IMR-90 (cell line): ENCODE measurements around the gene MARCOL. TPM values are rescaled to one million over a fixed set of nuclear protein-coding genes. Genes with fewer than 3 reads are reported as not detected.

ENCODE experiments used
- ATAC-seq: fragments of 200-7000 bp; cut with Tn5 transposase; 2 replicates; pipeline ENCODE4 v1.9.1; 2020; ENCODE audit warnings: low read depth, mild to moderate bottlenecking, moderate library complexity
- BruUV-seq: library from RNA; stranded (reverse); fragments of 400-500 nt; replicated peaks from 2 replicates; lab custom pipeline; 2021; lab: Mats Ljungman, UMichigan
- CTCF ChIA-PET: fragments of 300-600 bp; formaldehyde crosslinking; extraction: SDS; loops from one replicate; lab custom pipeline; 2021; ENCODE audit warnings: antibody characterized with exemption; lab: Yijun Ruan, JAX
- POLR2A ChIA-PET: fragments of 300-600 bp; sonication (Branson Sonifier 250); formaldehyde crosslinking; loops from one replicate; lab custom pipeline; 2022; ENCODE audit warnings: antibody characterized with exemption; ENCODE audit not compliant: unreplicated experiment; lab: Charles Lee
- DNase-seq: peaks from one replicate; pipeline ENCODE4 v3.0.0; 2013
- H2AFZ ChIP-seq: replicated peaks from 2 replicates; pipeline ENCODE3; 2013; ENCODE audit warnings: low read length, mild to moderate bottlenecking; ENCODE audit not compliant: poor library complexity
- H2AK5ac ChIP-seq: 2 replicates; pipeline ENCODE4 v1.6.1; 2013; ENCODE audit warnings: low read depth, low read length, inconsistent platforms
- H2AK9ac ChIP-seq: replicated peaks from 2 replicates; pipeline ENCODE3; 2013; ENCODE audit warnings: mild to moderate bottlenecking, low read depth, low read length, moderate library complexity; ENCODE audit not compliant: poor library complexity
- H2BK120ac ChIP-seq: 2 replicates; pipeline ENCODE4 v1.6.1; 2013; ENCODE audit warnings: low read depth, low read length, inconsistent platforms
- H2BK15ac ChIP-seq: 3 replicates; pipeline ENCODE4 v1.6.1; 2013; ENCODE audit warnings: low read depth, low read length, inconsistent platforms
- H2BK20ac ChIP-seq: 2 replicates; pipeline ENCODE4 v1.6.1; 2013; ENCODE audit warnings: low read depth, mild to moderate bottlenecking, inconsistent platforms, low read length, moderate library complexity
- H2BK5ac ChIP-seq: 2 replicates; pipeline ENCODE4 v1.6.1; 2013; ENCODE audit warnings: mild to moderate bottlenecking, low read depth, low read length, inconsistent platforms; ENCODE audit not compliant: poor library complexity, severe bottlenecking
- H3K14ac ChIP-seq: replicated peaks from 2 replicates; pipeline ENCODE4 v1.6.1; 2013; ENCODE audit warnings: low read depth, low read length, inconsistent platforms
- H3K18ac ChIP-seq: 2 replicates; pipeline ENCODE4 v1.6.1; 2013; ENCODE audit warnings: low read depth, low read length, control low read depth
- H3K23ac ChIP-seq: 2 replicates; pipeline ENCODE4 v1.6.1; 2013; ENCODE audit warnings: low read depth, low read length, inconsistent platforms
- H3K27ac ChIP-seq: 2 replicates; pipeline ENCODE4 v1.5.1; 2013; ENCODE audit warnings: mild to moderate bottlenecking, control low read depth, low read length; ENCODE audit not compliant: insufficient read depth
- H3K27me3 ChIP-seq: 2 replicates; pipeline ENCODE4 v1.6.1; 2013; ENCODE audit warnings: low read length; ENCODE audit not compliant: control insufficient read depth, insufficient read depth
- H3K36me3 ChIP-seq: 2 replicates; pipeline ENCODE4 v1.6.1; 2013; ENCODE audit warnings: low read length, mixed read lengths; ENCODE audit not compliant: control insufficient read depth, insufficient read depth
- H3K4ac ChIP-seq: 2 replicates; pipeline ENCODE4 v1.6.1; 2013; ENCODE audit warnings: low read depth, low read length, inconsistent platforms
- H3K4me1 ChIP-seq: 2 replicates; pipeline ENCODE4 v1.6.1; 2013; ENCODE audit warnings: low read length, mixed read lengths; ENCODE audit not compliant: control insufficient read depth, insufficient read depth
- H3K4me2 ChIP-seq: 2 replicates; pipeline ENCODE4 v1.6.1; 2013; ENCODE audit warnings: low read depth, mild to moderate bottlenecking, control low read depth, low read length, moderate library complexity
- H3K4me3 ChIP-seq: 2 replicates; pipeline ENCODE4 v1.5.1; 2013; ENCODE audit warnings: low read depth, mild to moderate bottlenecking, control low read depth, low read length, moderate library complexity; ENCODE audit not compliant: insufficient read depth
- H3K56ac ChIP-seq: 2 replicates; pipeline ENCODE4 v1.6.1; 2013; ENCODE audit warnings: low read length, inconsistent platforms; ENCODE audit not compliant: insufficient read depth; ENCODE audit errors: extremely low read depth
- H3K79me1 ChIP-seq, 2 experiments: 2 replicates each; pipeline ENCODE4 v1.6.1; 2013; ENCODE audit warnings: low read length in 2 of 2, inconsistent platforms in 1 of 2, low read depth in 1 of 2
- H3K9ac ChIP-seq: 2 replicates; pipeline ENCODE4 v1.6.1; 2013; ENCODE audit warnings: low read depth, low read length, control low read depth
- H3K9me1 ChIP-seq: 2 replicates; pipeline ENCODE4 v1.6.1; 2013; ENCODE audit warnings: low read length, inconsistent platforms; ENCODE audit not compliant: insufficient read depth
- H3K9me3 ChIP-seq: 2 replicates; pipeline ENCODE4 v1.6.1; 2013; ENCODE audit warnings: low read length; ENCODE audit not compliant: control insufficient read depth, insufficient read depth
- H4K20me1 ChIP-seq: 2 replicates; pipeline ENCODE4 v1.6.1; 2013; ENCODE audit warnings: low read length, inconsistent platforms; ENCODE audit not compliant: insufficient read depth
- H4K5ac ChIP-seq: 2 replicates; pipeline ENCODE4 v1.6.1; 2013; ENCODE audit warnings: mild to moderate bottlenecking, low read depth, low read length, control low read depth
- H4K8ac ChIP-seq, 2 experiments: 2 replicates each; pipeline ENCODE4 v1.6.1; 2013; ENCODE audit warnings: low read depth in 2 of 2, low read length in 2 of 2, control low read depth in 1 of 2, inconsistent platforms in 1 of 2
- H4K91ac ChIP-seq: 2 replicates; pipeline ENCODE4 v1.6.1; 2013; ENCODE audit warnings: low read depth, low read length, inconsistent platforms; ENCODE audit not compliant: insufficient read depth
- BHLHE40 ChIP-seq: fragments of 150-350 bp; IDR thresholded peaks from 2 replicates; pipeline ENCODE4 v1.6.1; 2016; ENCODE audit warnings: mild to moderate bottlenecking, low read depth, low read length
- CEBPB ChIP-seq: IDR thresholded peaks from 2 replicates; pipeline ENCODE4 v1.6.1; 2012; ENCODE audit warnings: low read depth, low read length, improper control_type of control experiment
- CHD1 ChIP-seq: IDR thresholded peaks from 2 replicates; pipeline ENCODE4 v1.6.1; 2012; ENCODE audit warnings: low read depth, low read length, improper control_type of control experiment
- CTCF ChIP-seq: conservative IDR thresholded peaks from 2 replicates; pipeline ENCODE4 v1.5.1; 2012; ENCODE audit warnings: mild to moderate bottlenecking, low read depth, low read length, improper control_type of control experiment
- ELK1 ChIP-seq: fragments of 150-350 bp; IDR thresholded peaks from 2 replicates; pipeline ENCODE4 v1.6.1; 2016; ENCODE audit warnings: low read depth, mild to moderate bottlenecking, low read length, moderate library complexity, borderline replicate concordance
- FOS ChIP-seq: fragments of 150-350 bp; IDR thresholded peaks from 2 replicates; pipeline ENCODE4 v1.6.1; 2016; ENCODE audit warnings: low read depth, low read length
- MAFK ChIP-seq: IDR thresholded peaks from 2 replicates; pipeline ENCODE4 v1.6.1; 2012; ENCODE audit warnings: low read depth, low read length, improper control_type of control experiment
- MAZ ChIP-seq: IDR thresholded peaks from 2 replicates; pipeline ENCODE4 v1.6.1; 2012; ENCODE audit warnings: low read depth, mild to moderate bottlenecking, low read length, improper control_type of control experiment, moderate library complexity, borderline replicate concordance
- MXI1 ChIP-seq: IDR thresholded peaks from 2 replicates; pipeline ENCODE4 v1.6.1; 2012; ENCODE audit warnings: low read depth, mild to moderate bottlenecking, low read length, moderate library complexity, borderline replicate concordance
- NFE2L2 ChIP-seq: fragments of 150-350 bp; IDR thresholded peaks from 2 replicates; pipeline ENCODE4 v1.6.1; 2016; ENCODE audit warnings: low read depth, mild to moderate bottlenecking, low read length
- POLR2A ChIP-seq: IDR thresholded peaks from 2 replicates; pipeline ENCODE4 v1.6.1; 2012; ENCODE audit warnings: mild to moderate bottlenecking, low read depth, low read length
- RAD21 ChIP-seq: IDR thresholded peaks from 2 replicates; pipeline ENCODE4 v1.6.1; 2012; ENCODE audit warnings: low read length, improper control_type of control experiment
- RCOR1 ChIP-seq: IDR thresholded peaks from 2 replicates; pipeline ENCODE4 v1.6.1; 2012; ENCODE audit warnings: mild to moderate bottlenecking, low read length, improper control_type of control experiment; ENCODE audit not compliant: insufficient replicate concordance
- RFX5 ChIP-seq: IDR thresholded peaks from 2 replicates; pipeline ENCODE4 v1.8.0; 2012; ENCODE audit warnings: low read depth, mild to moderate bottlenecking, low read length, moderate library complexity
- SMC3 ChIP-seq: fragments of 150-350 bp; IDR thresholded peaks from 2 replicates; pipeline ENCODE4 v1.6.1; 2016; ENCODE audit warnings: low read depth, mild to moderate bottlenecking, antibody characterized with exemption, low read length, moderate library complexity
- USF2 ChIP-seq: fragments of 150-350 bp; IDR thresholded peaks from 2 replicates; pipeline ENCODE4 v1.6.1; 2017; ENCODE audit warnings: mild to moderate bottlenecking, antibody characterized with exemption, low read length, low read depth
- WGBS, 2 experiments: methylation state at CpG; one replicate each; pipeline versions ENCODE4 v1.1.5 to v1.1.7; 2013; ENCODE audit warnings: missing lambda C conversion rate in 2 of 2; ENCODE audit not compliant: insufficient read length in 1 of 2; ENCODE audit errors: extremely low coverage in 2 of 2; 5-methylcytosine and 5-hydroxymethylcytosine counted together
- dilution Hi-C: fragments of 300-500 bp; cut with HindIII; formaldehyde crosslinking; loops from one replicate; pipeline ENCODE4 v1.14.3; 2018; ENCODE audit warnings: low sequenced_read_pairs; ENCODE audit not compliant: unreplicated experiment
- in situ Hi-C: fragments of 300-500 bp; cut with MboI; formaldehyde crosslinking; loops from 3 replicates; pipeline ENCODE4 v1.14.3; 2019; ENCODE audit warnings: low sequenced_read_pairs, inconsistent platforms, mixed read lengths
- intact Hi-C: fragments of 100-400 bp; cut with micrococcal nuclease; formaldehyde crosslinking; loops from 2 replicates; pipeline ENCODE4 v1.10.0; 2022
- polyA plus RNA-seq, 3 experiments: library from polyadenylated mRNA; depleted of rRNA; stranded (reverse); fragments of >200 nt; gene quantifications; 2 replicates each; pipeline ENCODE4 v1.2.3, GENCODE V29; 2012; ENCODE audit warnings: low replicate concordance in 1 of 3
- total RNA-seq: library from RNA; depleted of rRNA; stranded (reverse); fragments of >200 nt; gene quantifications from 2 replicates; pipeline ENCODE4 v1.2.3, GENCODE V29; 2012

MARCOL gene
- total and polyA plus RNA-seq, 2 of the 4 experiments (the other 2 are of a cell fraction) = not detected

DNA sequence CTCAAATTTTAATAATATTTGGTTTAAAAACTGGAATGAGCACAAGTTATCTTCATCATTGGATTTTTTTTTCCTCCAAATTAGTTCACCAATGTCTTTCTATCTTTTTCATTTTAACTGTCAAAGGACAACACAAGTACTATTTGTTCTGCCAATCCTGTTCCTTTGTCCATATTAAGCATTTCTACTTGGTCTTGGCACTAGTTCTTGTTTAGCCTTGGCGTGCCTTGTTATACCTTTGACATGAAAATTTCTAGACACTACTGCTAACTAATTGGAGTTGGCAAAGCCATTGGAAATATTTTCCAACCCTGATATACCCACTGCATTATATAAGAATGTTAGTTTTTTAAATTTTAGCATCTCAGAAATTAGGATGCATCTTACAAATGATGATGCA is 31.7 kb upstream of the MARCOL start:
- DNase-seq (no peak), ATAC-seq (no peak)
- Histone ChIP-seq H2AK5ac (no peak overlapping the region), H3K23ac (no peak overlapping the region), H3K4me2 (no peak overlapping the region), H2BK15ac (no peak overlapping the region), H3K9me3 (no peaks in the 10 kb centered on the region), H4K20me1 (no peaks in the 10 kb centered on the region), H3K36me3 (no peaks in the 10 kb centered on the region), H2BK5ac (no peak overlapping the region), H4K8ac (no peak overlapping the region), H4K5ac (no peak overlapping the region), H2BK120ac (no peak overlapping the region), H3K4me3 (no peak overlapping the region), H3K9ac (no peak overlapping the region), H3K79me1 (no peaks in the 10 kb centered on the region), H3K4ac (no peak overlapping the region), H3K27me3 (no peaks in the 10 kb centered on the region), H3K9me1 (no peaks in the 10 kb centered on the region), H2AK9ac (no peak overlapping the region), H3K4me1 (no peaks in the 10 kb centered on the region), H3K18ac (no peak overlapping the region), H3K27ac (no peak overlapping the region), H4K91ac (no peak overlapping the region), H3K56ac (no peak overlapping the region), H2BK20ac (no peak overlapping the region), H2AFZ (no peak overlapping the region), H3K14ac (no peak overlapping the region)
- intact Hi-C loops = no loop called here
- POLR2A ChIA-PET = no interaction called here
- dilution Hi-C loops = no loop called here
- CTCF ChIA-PET = no interaction called here
- BruUV-seq = no TSS peak
- 33% methylated on average over 1 of the region's 1 CpG; no CpG with 5 or more reads in 1 of the 2 experiments for WGBS, 2 experiments
- in situ Hi-C loops = no loop called here
- TF ChIP-seq CTCF = no peak
- TF ChIP-seq CEBPB = no peak
- no peak for TF ChIP-seq MXI1
- no peak for TF ChIP-seq MAFK
- no peak for TF ChIP-seq MAZ
- no peak for TF ChIP-seq SMC3
- TF ChIP-seq FOS = no peak
- TF ChIP-seq ELK1 = no peak
- TF ChIP-seq CHD1 = no peak
- no peak for TF ChIP-seq RCOR1
- no peak for TF ChIP-seq RAD21
- no peak for TF ChIP-seq USF2
- no peak for TF ChIP-seq BHLHE40
- TF ChIP-seq RFX5 = no peak
- no peak for TF ChIP-seq NFE2L2
- TF ChIP-seq POLR2A = no peak
